GM21717 (cell line): ENCODE measurements around the gene TTLL7.

ENCODE experiments used
- ATAC-seq: cut with Tn5 transposase; IDR thresholded peaks from one replicate; pipeline ENCODE4 v1.9.1; 2021; ENCODE audit warnings: mild to moderate bottlenecking, moderate library complexity; ENCODE audit not compliant: unreplicated experiment

Gene TTLL7

GRCh38 chr1:83998498-83999315, at the start of gene TTLL7:
TSS of gene TTLL7 (minus strand) at chr1:83999132. CDS start at chr1:83952211, 46,921 bp downstream.
- peak; percentile 84 for ATAC-seq

- ATAC-seq, result no peak
Measured at GRCh38 chr1:84042461-84042860, 43.5 kb upstream of the TTLL7 start.

GRCh38 chr1:84037758-84038611, 39.1 kb upstream of the TTLL7 start:
- ATAC-seq, result no peak

- no peak for ATAC-seq
Measured at GRCh38 chr1:84031802-84032327, 32.9 kb upstream of the TTLL7 start.

- no peak for ATAC-seq
Measured at GRCh38 chr1:84027368-84027767, 28.4 kb upstream of the TTLL7 start.

GRCh38 chr1:84025966-84026365, 27.0 kb upstream of the TTLL7 start:
- no peak for ATAC-seq

- ATAC-seq, result no peak
Measured at GRCh38 chr1:84021822-84022221, 22.9 kb upstream of the TTLL7 start.

- no peak for ATAC-seq
Measured at GRCh38 chr1:84020151-84020550, 21.2 kb upstream of the TTLL7 start.

- ATAC-seq, result no peak
Measured at GRCh38 chr1:84019217-84019616, 20.3 kb upstream of the TTLL7 start.

- ATAC-seq, result no peak
Measured at GRCh38 chr1:84013708-84014107, 14.8 kb upstream of the TTLL7 start.

GRCh38 chr1:84012018-84012417, 13.1 kb upstream of the TTLL7 start:
- ATAC-seq, result no peak

- ATAC-seq, result no peak
Measured at GRCh38 chr1:84010136-84010535, 11.2 kb upstream of the TTLL7 start.

- no peak for ATAC-seq
Measured at GRCh38 chr1:84008631-84009030, 9.7 kb upstream of the TTLL7 start.

- no peak for ATAC-seq
Measured at GRCh38 chr1:84006591-84006990, 7.7 kb upstream of the TTLL7 start.

- ATAC-seq, result no peak
Measured at GRCh38 chr1:84001501-84001900, 2.6 kb upstream of the TTLL7 start.

- ATAC-seq, result no peak
Measured at GRCh38 chr1:84000954-84001495, 2.1 kb upstream of the TTLL7 start.

GRCh38 chr1:84000196-84000885, 1.4 kb upstream of the TTLL7 start:
- no peak for ATAC-seq

- peak; percentile 84 for ATAC-seq
Measured at GRCh38 chr1:83999316-83999819, 436 bp upstream of the TTLL7 start.

GRCh38 chr1:83998205-83998497, 781 bp downstream of the TTLL7 start:
- no peak for ATAC-seq

- no peak for ATAC-seq
Measured at GRCh38 chr1:83997631-83998030, 1.3 kb downstream of the TTLL7 start.

GRCh38 chr1:83996621-83997020, 2.3 kb downstream of the TTLL7 start:
- no peak for ATAC-seq
